Transverse colon (tissue), 4 donors: ENCODE results near the gene CLIP3. TPM values are rescaled to one million over a fixed set of nuclear protein-coding genes. Genes with fewer than 3 reads are reported as not detected.

Experiments used
- DNase-seq: peaks from one replicate; pipeline ENCODE4 v3.0.0-alpha.2; 2019
- H3K27ac ChIP-seq, 4 donors: fragments of 200-600 bp; sonication (generic); 2 replicates each; pipeline ENCODE4 v1.5.1; 2016 to 2018; ENCODE audit warnings: inconsistent platforms in 4 of 4
- H3K27me3 ChIP-seq: fragments of 200-600 bp; sonication (generic); 2 replicates; pipeline ENCODE4 v1.5.1; 2017; ENCODE audit warnings: inconsistent platforms
- H3K36me3 ChIP-seq, 4 donors: fragments of 200-600 bp; sonication (generic); 2 replicates each; pipeline ENCODE4 v1.5.1; 2017 to 2019; ENCODE audit warnings: inconsistent platforms in 4 of 4
- H3K4me1 ChIP-seq, 4 donors: fragments of 200-600 bp; sonication (generic); 2 replicates each; pipeline ENCODE4 v1.5.1; 2017 to 2020; ENCODE audit warnings: inconsistent platforms in 4 of 4
- H3K4me3 ChIP-seq, 4 donors: fragments of 200-600 bp; sonication (generic); 1 replicate in 1 of 4; 2 replicates in 3 of 4; pipeline versions ENCODE4 v1.5.1 to v1.6.1; 2017 to 2019; ENCODE audit warnings: inconsistent platforms in 4 of 4
- H3K9me3 ChIP-seq, 2 donors: fragments of 200-600 bp; sonication (generic); 2 replicates each; pipeline ENCODE4 v1.5.1; 2017 to 2019; ENCODE audit warnings: inconsistent platforms in 2 of 2
- EP300 ChIP-seq: sonication (generic); formaldehyde crosslinking; IDR thresholded peaks from one replicate; pipeline ENCODE4 v1.6.1; 2017; ENCODE audit warnings: antibody characterized with exemption, low read depth
- POLR2A ChIP-seq: fragments of 450-650 bp; IDR thresholded peaks from one replicate; pipeline ENCODE4 v1.6.1; 2016; ENCODE audit warnings: antibody characterized with exemption, mild to moderate bottlenecking, moderate library complexity
- POLR2AphosphoS5 ChIP-seq, 3 donors: sonication (generic); formaldehyde crosslinking; IDR thresholded peaks; one replicate each; pipeline ENCODE4 v1.6.1; 2016; ENCODE audit warnings: antibody characterized with exemption in 3 of 3
- WGBS, 2 donors: methylation state at CpG; one replicate each; pipeline ENCODE4 v1.1.5; 2018; ENCODE audit warnings: low coverage in 1 of 2; 5-methylcytosine and 5-hydroxymethylcytosine counted together
- in situ Hi-C, 4 donors: fragments of 200-750 bp; cut with MboI; loops; one replicate each; pipeline versions ENCODE4 v1.15.0 to v1.15.1; 2017; ENCODE audit warnings: low sequenced_read_pairs in 3 of 4, low pct_ligation_motif_present in 1 of 4, low pct_unique_long_range_greater_than_20kb in 1 of 4
- intact Hi-C: fragments of 100-400 bp; cut with DNase I; formaldehyde crosslinking; loops from one replicate; pipeline ENCODE4 v1.15.1; 2023; ENCODE audit warnings: low total_unique reads
- total RNA-seq, 4 donors: library from RNA; depleted of rRNA; stranded (reverse); fragments of >200 nt; gene quantifications; one replicate each; pipeline ENCODE4 v1.1.0, GENCODE V29; 2016
- TF ChIP-seq, protein P1 (sequence below), 5 experiments: fragments of 200-600 bp in 3 of 5; fragments of 450-650 bp in 2 of 5; sonication (generic) in 3 of 5; IDR thresholded peaks; 1 replicate in 2 of 5; 2 replicates in 3 of 5; pipeline ENCODE4 v1.5.1; 2016 to 2017; ENCODE audit warnings: antibody characterized with exemption in 5 of 5, inconsistent platforms in 3 of 5, mild to moderate bottlenecking in 2 of 5, moderate library complexity in 1 of 5

The CLIP3 gene
- total RNA-seq, 4 donors from 2014 or later = 7.0 to 37.6 (median 23.5) TPM

DNA sequence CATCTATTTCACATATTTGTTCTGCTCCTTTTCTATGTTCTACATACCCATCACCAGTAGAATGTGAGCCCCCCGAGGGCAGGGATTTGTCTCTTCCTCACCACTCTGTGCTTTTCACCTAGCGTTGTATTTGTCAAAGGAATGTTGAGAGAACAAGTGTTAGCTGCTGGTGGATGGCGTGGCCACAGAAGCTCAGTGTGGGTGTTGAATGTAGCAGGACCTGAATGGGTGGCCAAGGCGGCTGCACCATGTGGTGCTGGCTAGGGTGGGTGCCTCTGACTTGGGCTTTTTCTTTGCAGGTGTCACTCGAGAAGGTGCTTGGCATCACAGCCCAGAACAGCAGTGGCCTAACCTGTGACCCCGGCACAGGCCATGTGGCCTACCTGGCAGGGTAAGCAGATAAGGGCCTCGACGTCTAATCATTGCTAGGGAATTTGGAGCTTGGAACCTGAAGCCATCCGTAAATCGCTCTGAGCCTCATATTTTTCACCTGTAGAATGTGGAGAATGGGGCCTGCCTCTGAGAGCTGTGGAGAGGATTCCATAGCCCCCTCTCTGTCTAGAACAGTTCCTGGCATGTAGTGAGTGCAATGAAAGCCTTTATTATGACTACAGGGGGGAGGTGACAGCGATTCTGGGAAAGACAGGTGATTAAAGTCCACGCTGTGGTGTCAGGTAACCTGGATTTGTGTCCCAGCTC, 26.0 kb upstream of the CLIP3 start:
- H3K4me1 ChIP-seq = peaks cover 7 to 10% (median 7%) of the 10 kb centered on the region in 4 donors
- H3K36me3 ChIP-seq = no peaks in the 10 kb centered on the region
- H3K4me3 ChIP-seq = no peak overlapping the region
- TF ChIP-seq POLR2AphosphoS5 (IDR thresholded peaks at IDR 0.05) = no peak
- TF ChIP-seq, protein P1, sequence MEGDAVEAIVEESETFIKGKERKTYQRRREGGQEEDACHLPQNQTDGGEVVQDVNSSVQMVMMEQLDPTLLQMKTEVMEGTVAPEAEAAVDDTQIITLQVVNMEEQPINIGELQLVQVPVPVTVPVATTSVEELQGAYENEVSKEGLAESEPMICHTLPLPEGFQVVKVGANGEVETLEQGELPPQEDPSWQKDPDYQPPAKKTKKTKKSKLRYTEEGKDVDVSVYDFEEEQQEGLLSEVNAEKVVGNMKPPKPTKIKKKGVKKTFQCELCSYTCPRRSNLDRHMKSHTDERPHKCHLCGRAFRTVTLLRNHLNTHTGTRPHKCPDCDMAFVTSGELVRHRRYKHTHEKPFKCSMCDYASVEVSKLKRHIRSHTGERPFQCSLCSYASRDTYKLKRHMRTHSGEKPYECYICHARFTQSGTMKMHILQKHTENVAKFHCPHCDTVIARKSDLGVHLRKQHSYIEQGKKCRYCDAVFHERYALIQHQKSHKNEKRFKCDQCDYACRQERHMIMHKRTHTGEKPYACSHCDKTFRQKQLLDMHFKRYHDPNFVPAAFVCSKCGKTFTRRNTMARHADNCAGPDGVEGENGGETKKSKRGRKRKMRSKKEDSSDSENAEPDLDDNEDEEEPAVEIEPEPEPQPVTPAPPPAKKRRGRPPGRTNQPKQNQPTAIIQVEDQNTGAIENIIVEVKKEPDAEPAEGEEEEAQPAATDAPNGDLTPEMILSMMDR (IDR thresholded peaks at IDR 0.05) = no peak
- TF ChIP-seq EP300 = no peak
- no peak for TF ChIP-seq POLR2A
- no peaks in the 10 kb centered on the region for H3K27me3 ChIP-seq
- no peak overlapping the region for H3K27ac ChIP-seq
- in situ Hi-C loops (loop anchor here in 1 of 4 donors (10.0 kb wide), 1 partner anchor 54 kb away; the partner anchor contains the start of gene SYNE4), intact Hi-C loops (no loop called here)
- no peaks in the 10 kb centered on the region for H3K9me3 ChIP-seq
- WGBS, 2 donors = 91% methylated on average over 6 to 12 of the region's 12 CpGs
- DNase-seq = no peak

DNA sequence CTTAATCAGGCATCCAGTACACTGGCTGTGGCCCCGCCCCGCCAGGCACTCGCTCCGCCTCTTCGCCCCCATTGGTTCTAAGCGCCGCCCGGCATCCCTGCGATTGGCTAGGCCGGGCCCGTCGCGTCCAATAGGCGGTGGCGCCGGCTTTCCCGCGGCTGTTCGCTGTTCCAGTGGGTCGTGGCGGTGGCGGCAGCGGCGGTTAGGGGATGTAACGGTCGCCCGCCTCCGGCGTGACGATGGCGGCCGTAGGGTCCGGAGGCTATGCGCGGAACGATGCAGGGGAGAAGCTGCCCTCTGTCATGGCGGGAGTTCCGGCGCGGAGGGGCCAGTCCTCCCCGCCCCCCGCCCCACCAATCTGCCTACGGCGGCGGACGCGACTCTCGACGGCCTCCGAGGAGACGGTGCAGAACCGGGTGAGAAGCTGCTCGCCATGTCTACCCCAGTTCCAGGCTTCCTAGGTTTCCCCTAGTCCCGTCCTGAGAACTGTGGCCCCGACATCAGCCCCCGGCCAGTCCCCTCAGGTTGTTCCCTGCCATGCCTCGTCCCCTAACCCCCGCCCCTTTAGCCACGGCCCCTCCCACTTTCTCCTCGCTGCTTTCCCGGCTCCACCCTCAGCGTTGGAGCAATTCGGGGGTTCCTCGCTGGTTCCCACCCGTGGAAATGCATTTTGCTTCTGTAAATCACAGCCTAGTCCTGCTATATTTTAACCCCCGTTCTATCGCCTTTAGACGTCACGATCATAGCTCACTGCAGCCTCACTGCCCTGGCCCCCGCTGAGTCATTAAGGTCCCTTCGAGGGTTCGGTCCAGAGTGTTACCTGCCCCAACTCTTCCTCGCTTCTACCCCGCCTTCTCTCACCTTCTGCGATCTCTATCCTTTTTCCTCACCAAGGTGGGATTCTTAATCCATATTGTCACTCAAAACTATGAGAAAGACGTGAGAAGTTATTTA, 22.3 kb upstream of the CLIP3 start, which contains the start of gene WDR62:
Gene WDR62 (plus strand): TSS at position 165 of the 954 bp plus-strand sequence. CDS start 75 bp downstream, at position 240.
- DNase-seq = peak; percentile 94
- peak within 1 kb of the TSS; percentile 53 to 83 (median 76) for H3K4me3 ChIP-seq
- 1 to 2% methylated on average over 30 to 34 of the region's 76 CpGs for WGBS, 2 donors
- no peaks in the 10 kb centered on the region for H3K36me3 ChIP-seq
- peaks cover 7 to 18% (median 10%) of the 10 kb centered on the region in 4 donors for H3K4me1 ChIP-seq
- H3K27me3 ChIP-seq = no peaks in the 10 kb centered on the region
- TF ChIP-seq POLR2AphosphoS5 (IDR thresholded peaks at IDR 0.05) (no peak), EP300 (no peak), POLR2A (no peak)
- TF ChIP-seq, protein P1 (IDR thresholded peaks at IDR 0.05) = no peak
- intact Hi-C loops = loop anchor here (5.0 kb wide), 1 partner anchor 58 kb away; the partner anchor contains the start of gene SDHAF1
- peak within 1 kb of the TSS; percentile 94 to 99 (median 98) for H3K27ac ChIP-seq
- in situ Hi-C loops = loop anchor here in 1 of 4 donors (10.0 kb wide), 1 partner anchor 50 kb away; the partner anchor contains the start of gene SYNE4
- H3K9me3 ChIP-seq = no peaks in the 10 kb centered on the region

DNA sequence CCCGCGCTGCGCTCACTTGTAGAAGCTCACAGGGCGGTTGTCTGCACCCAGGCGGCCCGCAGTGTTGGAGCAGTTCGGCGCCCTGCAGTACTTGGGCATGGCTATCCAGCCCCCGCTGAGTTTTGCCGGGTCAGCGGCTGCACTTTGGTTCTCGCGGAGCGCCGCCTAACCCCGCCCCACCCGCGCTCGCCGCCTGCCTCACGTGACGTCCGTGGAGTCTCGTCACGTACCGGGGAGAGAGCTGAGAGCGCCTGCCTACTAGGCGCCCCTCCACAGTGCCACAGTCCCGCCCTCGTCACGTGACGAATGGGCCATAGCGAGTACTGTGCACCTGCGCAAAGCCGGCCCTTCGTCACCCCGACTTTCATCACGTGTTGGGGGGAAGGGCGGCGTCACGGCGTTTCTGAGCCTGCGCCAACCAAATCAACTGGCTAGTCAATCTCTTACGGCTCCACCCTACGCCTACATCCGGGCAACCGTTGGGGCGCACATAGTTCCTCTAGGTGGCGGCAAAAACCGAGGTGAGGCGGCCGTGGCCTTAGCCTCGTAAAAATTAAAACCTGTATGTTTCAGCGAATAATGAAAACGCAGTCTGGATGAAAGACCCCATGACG, 21.6 kb upstream of the CLIP3 start, which contains the start of gene THAP8:
Gene THAP8 (minus strand): TSS at position 167 of the 614 bp plus-strand sequence. CDS start 68 bp downstream, at position 99.
- WGBS, 2 donors = 1 to 3% methylated on average over 6 to 50 of the region's 56 CpGs
- intact Hi-C loops = loop anchor here (5.0 kb wide), 1 partner anchor 57 kb away; the partner anchor contains the start of gene SDHAF1
- H3K4me1 ChIP-seq = peaks cover 7 to 18% (median 10%) of the 10 kb centered on the region in 4 donors
- no peaks in the 10 kb centered on the region for H3K9me3 ChIP-seq
- in situ Hi-C loops = loop anchor here in 1 of 4 donors (10.0 kb wide), 1 partner anchor 49 kb away; the partner anchor contains the start of gene SYNE4
- H3K27ac ChIP-seq = peak within 1 kb of the TSS; percentile 94 to 99 (median 98)
- H3K4me3 ChIP-seq = peak within 1 kb of the TSS; percentile 53 to 83 (median 76)
- H3K36me3 ChIP-seq = no peaks in the 10 kb centered on the region
- H3K27me3 ChIP-seq = no peaks in the 10 kb centered on the region
- peak; percentile 80 to 92 (median 87) for TF ChIP-seq POLR2AphosphoS5 (IDR thresholded peaks at IDR 0.05)
- no peak for TF ChIP-seq EP300
- TF ChIP-seq POLR2A = peak; percentile 80
- TF ChIP-seq, protein P1 (IDR thresholded peaks at IDR 0.05) = peak; percentile 45 to 85 (median 62)
- peak; percentile 100 for DNase-seq
